Hypothalamus (tissue), 51 donors: ENCODE results near the gene LIMCH1.
"Not testable (repeated sequence)": the region's sequence is repeated elsewhere in the genome, so short reads cannot be mapped to it uniquely, and the experiment has no call there.

Experiments
- DNase-seq, 51 donors: peaks; one replicate each; lab custom pipeline; 2025; lab: John Stamatoyannopoulos, UW

Gene LIMCH1

GRCh38 chr4:41712425-41712824 is 174.5 kb downstream of the LIMCH1 start:
- no peak for DNase-seq

DNA sequence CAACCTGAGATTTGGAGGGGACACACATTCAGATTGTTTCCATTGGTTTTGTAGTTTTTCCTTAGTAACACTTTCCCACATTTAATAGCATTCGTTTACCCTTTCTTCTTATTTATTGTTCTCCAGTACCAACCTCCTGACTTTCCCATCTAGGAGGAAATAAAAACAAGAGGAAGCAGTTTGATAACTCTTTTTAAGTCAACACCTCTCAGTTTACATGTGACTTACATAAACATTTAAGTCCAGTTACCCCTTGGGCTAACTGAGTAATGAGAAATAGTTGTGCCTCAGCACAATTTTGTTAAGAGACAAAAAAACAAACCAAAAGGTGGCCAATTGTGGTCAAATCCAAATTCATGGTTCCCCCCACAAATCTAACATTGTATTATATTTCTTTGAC is 175.8 kb downstream of the LIMCH1 start:
- DNase-seq, result no peak

DNA sequence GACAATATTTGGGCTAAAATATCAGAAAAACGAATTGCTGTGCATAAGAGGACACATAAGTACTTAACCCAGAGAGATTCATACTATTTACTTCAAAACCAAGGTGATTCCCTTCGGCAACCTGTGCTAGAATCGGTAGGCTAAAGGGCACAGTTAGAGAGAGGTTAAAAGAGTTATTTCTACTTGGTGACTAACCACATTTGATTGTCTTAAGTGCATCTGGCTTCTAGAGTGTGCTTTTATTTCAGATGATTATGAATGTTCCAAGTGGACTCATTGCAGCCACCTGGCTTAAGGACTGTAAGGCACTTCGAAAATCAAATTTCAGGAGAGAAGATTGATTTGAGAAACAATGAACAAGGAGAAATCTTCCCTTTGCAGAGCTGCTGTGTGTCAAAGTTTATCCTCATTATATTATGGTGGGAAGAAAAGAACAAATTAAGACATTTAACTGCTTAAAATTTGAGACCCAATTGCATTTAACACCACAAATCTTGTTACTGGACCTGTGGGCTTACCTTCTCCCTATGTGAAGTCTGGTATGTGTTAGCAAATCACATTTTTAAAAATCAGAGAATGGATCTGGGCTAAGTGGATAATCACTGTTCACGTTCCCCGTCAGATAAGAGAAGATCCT is 176.5 kb downstream of the LIMCH1 start:
- DNase-seq, result no peak

DNA sequence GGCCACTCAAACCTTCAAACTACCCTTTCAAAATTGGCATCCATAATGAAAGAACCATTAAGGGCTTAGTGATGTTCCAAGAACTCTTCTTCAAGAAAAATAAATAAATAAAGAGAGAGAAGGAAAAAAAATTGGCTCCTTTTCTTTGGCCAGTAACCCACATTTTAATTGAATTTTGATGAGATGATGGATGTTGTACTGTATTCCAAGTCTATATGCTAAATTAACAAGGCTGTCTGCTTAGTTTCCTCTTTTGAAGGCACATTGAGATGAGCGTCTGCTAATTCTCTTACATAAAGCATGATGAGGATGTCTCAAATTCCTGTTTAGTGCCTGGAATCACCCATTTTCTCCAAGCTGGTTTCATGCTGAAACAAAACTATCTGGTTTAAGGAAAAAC is 177.2 kb downstream of the LIMCH1 start:
- DNase-seq, result no peak

GRCh38 chr4:41718907-41719306 is 180.9 kb downstream of the LIMCH1 start:
- no peak for DNase-seq

GRCh38 chr4:41719417-41719816 is 181.5 kb downstream of the LIMCH1 start:
- DNase-seq, result no peak

GRCh38 chr4:41722181-41722580 is 184.2 kb downstream of the LIMCH1 start:
- no peak for DNase-seq

DNA sequence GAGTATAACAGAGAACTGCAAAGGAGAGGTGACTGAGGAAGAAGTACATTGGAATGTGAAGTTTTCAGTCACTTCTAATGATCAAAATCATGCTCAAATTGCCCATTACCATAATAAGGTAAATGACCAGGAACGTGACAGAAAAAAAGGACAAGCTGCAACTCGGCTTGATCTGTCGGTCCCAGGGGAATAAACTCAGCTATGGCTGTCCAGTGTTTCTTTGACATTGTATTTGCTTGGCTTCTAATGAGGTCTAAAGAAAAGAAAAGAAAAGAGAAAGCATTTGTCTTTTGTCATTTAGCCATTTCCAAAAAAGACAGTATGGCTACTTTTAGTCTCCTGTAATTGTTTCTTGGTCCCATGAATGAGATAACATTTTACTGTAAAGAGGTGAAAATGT is 185.3 kb downstream of the LIMCH1 start:
- DNase-seq, result no peak

GRCh38 chr4:41725254-41725653 is 187.3 kb downstream of the LIMCH1 start:
- DNase-seq, result no peak

GRCh38 chr4:41727861-41728572 is 190.1 kb downstream of the LIMCH1 start:
- no peak for DNase-seq

DNA sequence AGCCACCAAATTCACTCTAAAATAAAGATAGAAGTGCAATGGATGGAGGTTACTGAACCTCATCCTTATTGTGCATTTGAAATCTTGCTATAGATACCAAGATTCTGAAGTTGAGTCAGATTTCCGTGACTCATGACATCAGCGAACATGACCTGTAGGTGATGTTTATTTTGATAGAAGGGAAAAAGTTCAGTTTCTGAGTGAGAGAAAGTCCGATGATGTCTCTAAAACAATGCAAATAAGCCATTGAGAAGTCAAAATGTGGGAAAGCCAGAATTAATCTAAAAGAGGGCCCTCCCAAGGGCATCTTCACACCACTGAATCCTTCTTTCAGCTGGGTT is 190.6 kb downstream of the LIMCH1 start:
- DNase-seq, result no peak

- DNase-seq, result no peak
These were observed 193.7 kb downstream of the LIMCH1 start for GRCh38 chr4:41731569-41732126.

DNA sequence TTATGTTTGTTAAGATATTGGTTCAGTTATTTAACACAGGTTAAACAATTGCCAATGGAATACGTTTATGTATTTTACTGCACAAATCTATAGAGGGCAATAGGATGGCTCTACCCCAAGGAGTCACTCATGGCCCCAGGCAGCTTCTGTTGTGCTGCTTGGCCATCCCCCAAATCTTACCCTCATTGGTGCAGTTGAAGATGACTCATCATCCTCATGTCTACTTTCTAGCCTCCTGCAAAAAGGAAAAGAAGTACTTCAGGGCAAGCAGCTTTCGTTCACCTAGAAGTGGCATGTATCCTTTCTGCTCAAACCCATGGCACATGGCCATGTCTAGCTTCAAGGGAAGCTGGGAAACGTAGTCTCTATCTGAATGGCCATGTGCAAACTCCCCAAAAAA is 196.4 kb downstream of the LIMCH1 start:
- no peak for DNase-seq

GRCh38 chr4:41737491-41737890 is 199.5 kb downstream of the LIMCH1 start:
- DNase-seq, result not testable (repeated sequence)

- DNase-seq, result no peak
These were observed 203.4 kb downstream of the LIMCH1 start for GRCh38 chr4:41741354-41741753.

- DNase-seq, result no peak
These were observed 206.8 kb downstream of the LIMCH1 start for GRCh38 chr4:41744572-41745291.

GRCh38 chr4:41745292-41746024 is 207.5 kb downstream of the LIMCH1 start:
- no peak for DNase-seq

GRCh38 chr4:41746025-41746439 is 208.1 kb downstream of the LIMCH1 start:
- no peak for DNase-seq

- DNase-seq, result no peak
These were observed 208.7 kb downstream of the LIMCH1 start for GRCh38 chr4:41746440-41747229.
